Activated naive CD8-positive, alpha-beta T cell treated with anti-CD3 and anti-CD28 coated beads, Interleukin-2, amount 50 U/mL, for 24 hours (primary cell): ENCODE results near the gene RBM27.
A peak's percentile ranks its signal among the peaks of the same experiment; 100 is the strongest.
"Not testable (repeated sequence)": the region's sequence is repeated elsewhere in the genome, so short reads cannot be mapped to it uniquely, and the experiment has no call there.

Experiments
- ATAC-seq: fragments of 150-1000 bp; cut with Tn5 transposase; one replicate; pipeline ENCODE4 v1.10.0; 2021
- DNase-seq: peaks from one replicate; pipeline ENCODE4 v3.0.0; 2021
- H3K27ac Mint-ChIP-seq: one replicate; pipeline ENCODE4 v1.8.0; 2021; ENCODE audit warnings: mild to moderate bottlenecking, mixed read lengths
- H3K27me3 Mint-ChIP-seq: one replicate; pipeline ENCODE4 v1.8.0; 2021; ENCODE audit warnings: mixed read lengths
- H3K36me3 Mint-ChIP-seq: one replicate; pipeline ENCODE4 v1.8.0; 2021; ENCODE audit warnings: low read depth, mixed read lengths
- H3K4me1 Mint-ChIP-seq: one replicate; pipeline ENCODE4 v1.8.0; 2021; ENCODE audit warnings: mixed read lengths
- H3K4me3 Mint-ChIP-seq: one replicate; pipeline ENCODE4 v1.8.0; 2021; ENCODE audit warnings: mild to moderate bottlenecking, moderate library complexity, mixed read lengths
- H3K9me3 Mint-ChIP-seq: one replicate; pipeline ENCODE4 v1.8.0; 2021; ENCODE audit warnings: mixed read lengths

The RBM27 gene

GRCh38 chr5:146193285-146193684 is 10.1 kb upstream of the RBM27 start:
- DNase-seq (no peak), ATAC-seq (no peak)
- no peak overlapping the region for H3K27ac Mint-ChIP-seq
- no peaks in the 10 kb centered on the region for H3K36me3 Mint-ChIP-seq
- H3K4me1 Mint-ChIP-seq: peaks cover 2% of the 10 kb centered on the region
- no peaks in the 10 kb centered on the region for H3K9me3 Mint-ChIP-seq
- H3K27me3 Mint-ChIP-seq: peaks cover 11% of the 10 kb centered on the region
- no peak overlapping the region for H3K4me3 Mint-ChIP-seq

- ATAC-seq, H3K4me3 Mint-ChIP-seq, H3K9me3 Mint-ChIP-seq, H3K36me3 Mint-ChIP-seq, H3K27ac Mint-ChIP-seq, H3K4me1 Mint-ChIP-seq, DNase-seq: not testable (repeated sequence)
- H3K27me3 Mint-ChIP-seq: peaks cover 11% of the 10 kb centered on the region
Observed at GRCh38 chr5:146194997-146195396, 8.4 kb upstream of the RBM27 start.

DNA sequence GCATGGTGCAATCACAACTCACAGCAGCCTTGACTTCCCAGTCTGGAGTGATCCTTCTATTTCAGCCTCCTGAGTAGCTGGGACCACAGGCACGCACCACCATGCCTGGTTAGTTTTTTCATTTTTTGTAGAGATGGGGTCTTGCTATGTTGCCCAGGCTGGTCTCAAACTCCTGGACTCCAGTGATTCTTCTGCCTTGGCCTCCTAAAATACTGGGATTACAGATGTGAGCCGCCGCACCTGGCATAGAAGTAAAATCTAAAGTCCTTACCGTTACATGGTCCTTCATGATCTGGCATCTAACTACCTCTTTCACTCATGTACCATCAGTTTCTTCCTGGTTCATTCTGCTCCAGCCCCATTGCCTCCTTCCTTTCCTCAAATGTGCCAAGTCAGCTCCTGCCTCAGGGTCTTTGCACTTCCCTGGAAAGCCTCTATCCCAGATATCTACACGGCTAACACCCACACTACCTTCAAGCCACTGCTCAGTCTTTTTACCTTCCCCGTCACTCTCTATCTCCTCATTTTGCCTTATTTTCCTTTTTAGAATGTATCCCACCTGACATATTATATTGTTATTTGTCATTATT is 6.9 kb upstream of the RBM27 start:
- ATAC-seq (no peak), DNase-seq (no peak)
- H3K9me3 Mint-ChIP-seq: no peaks in the 10 kb centered on the region
- no peak overlapping the region for H3K4me3 Mint-ChIP-seq
- no peak overlapping the region for H3K27ac Mint-ChIP-seq
- no peaks in the 10 kb centered on the region for H3K4me1 Mint-ChIP-seq
- no peaks in the 10 kb centered on the region for H3K36me3 Mint-ChIP-seq
- peaks cover 7% of the 10 kb centered on the region for H3K27me3 Mint-ChIP-seq

- Mint-ChIP-seq H3K27me3 (peaks cover 7% of the 10 kb centered on the region), H3K4me3 (no peak overlapping the region), H3K9me3 (no peaks in the 10 kb centered on the region), H3K27ac (no peak overlapping the region), H3K36me3 (no peaks in the 10 kb centered on the region), H3K4me1 (peaks cover 7% of the 10 kb centered on the region)
- DNase-seq (no peak), ATAC-seq (no peak)
Observed at GRCh38 chr5:146199176-146199815, 4.1 kb upstream of the RBM27 start.

DNA sequence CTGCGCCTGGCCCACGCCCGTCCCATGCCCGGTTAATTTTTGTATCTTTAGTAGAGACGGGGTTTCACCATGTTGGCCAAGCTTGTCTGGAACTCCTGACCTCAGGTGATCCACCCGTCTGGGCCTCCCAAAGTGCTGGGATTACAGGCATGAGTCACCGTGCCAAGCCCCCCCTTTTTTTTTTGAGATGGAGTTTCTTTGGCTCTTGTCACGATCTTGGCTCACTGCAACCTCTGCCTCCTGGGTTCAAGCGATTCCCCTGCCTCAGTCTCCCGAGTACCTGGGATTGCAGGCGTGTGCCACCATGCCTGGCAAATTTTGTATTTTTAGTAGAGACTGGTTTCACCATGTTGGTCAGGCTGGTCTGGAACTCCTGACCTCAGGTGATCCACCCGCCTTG is 1.6 kb upstream of the RBM27 start:
- H3K27me3 Mint-ChIP-seq, H3K27ac Mint-ChIP-seq, H3K9me3 Mint-ChIP-seq, ATAC-seq, H3K4me3 Mint-ChIP-seq, H3K36me3 Mint-ChIP-seq, DNase-seq: not testable (repeated sequence)
- peaks cover 15% of the 10 kb centered on the region for H3K4me1 Mint-ChIP-seq

DNA sequence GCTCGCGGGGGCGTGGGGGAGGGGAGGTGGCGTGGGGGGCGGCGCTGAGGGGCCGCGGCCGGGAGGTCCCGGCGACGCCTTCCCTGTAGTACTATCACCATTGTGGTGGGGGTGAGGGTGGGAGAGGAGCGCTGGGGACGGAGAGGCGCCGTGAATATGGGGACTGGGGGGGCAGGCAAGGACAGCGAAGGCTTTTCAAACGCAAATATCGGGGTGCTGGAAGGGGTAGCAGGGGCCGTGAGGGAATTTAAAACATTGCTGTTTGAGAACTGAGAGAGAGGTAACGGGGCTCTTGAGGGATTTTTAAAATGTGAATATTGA is 427 bp downstream of the RBM27 start:
- peaks cover 31% of the 10 kb centered on the region for H3K4me1 Mint-ChIP-seq
- peak; percentile 7 for ATAC-seq
- H3K27ac Mint-ChIP-seq: no peak overlapping the region
- H3K27me3 Mint-ChIP-seq: no peaks in the 10 kb centered on the region
- no peaks in the 10 kb centered on the region for H3K9me3 Mint-ChIP-seq
- H3K4me3 Mint-ChIP-seq: no peak overlapping the region
- no peaks in the 10 kb centered on the region for H3K36me3 Mint-ChIP-seq
- DNase-seq: no peak

DNA sequence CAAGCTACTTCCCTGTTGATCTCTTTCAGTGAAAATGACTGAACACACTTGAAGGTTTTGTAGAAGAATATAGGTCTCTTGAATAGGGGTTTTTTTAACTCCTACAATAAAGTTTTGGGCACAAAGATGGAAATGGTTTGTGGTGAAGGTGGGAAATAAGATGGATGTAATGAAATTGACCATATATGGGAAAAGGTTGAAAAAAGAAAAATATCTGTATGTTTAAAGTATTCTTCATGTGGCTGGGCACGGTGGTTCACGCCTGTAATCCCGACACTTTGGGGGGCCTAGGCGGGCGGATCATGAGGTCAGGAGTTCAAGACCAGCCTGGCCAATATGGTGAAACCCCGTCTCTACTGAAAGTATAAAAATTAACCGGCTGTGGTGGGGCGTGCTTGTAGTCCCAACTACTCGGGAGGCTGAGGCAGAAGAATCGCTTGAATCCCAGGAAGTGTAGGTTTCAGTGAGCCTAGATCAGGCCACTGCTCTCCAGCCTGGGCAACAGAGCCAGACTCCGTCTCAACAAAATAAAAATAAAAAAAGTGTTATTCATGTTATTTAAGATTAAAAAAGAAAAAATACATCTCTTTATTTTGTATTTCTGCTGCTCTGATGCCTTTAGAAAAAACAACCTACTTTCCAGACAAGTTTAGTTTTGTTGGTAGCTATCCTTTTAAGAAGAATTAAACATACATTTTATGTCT is 2.2 kb downstream of the RBM27 start:
- peaks cover 42% of the 10 kb centered on the region for H3K4me1 Mint-ChIP-seq
- DNase-seq (no peak), ATAC-seq (no peak)
- no peaks in the 10 kb centered on the region for H3K27me3 Mint-ChIP-seq
- no peaks in the 10 kb centered on the region for H3K9me3 Mint-ChIP-seq
- peaks cover 2% of the 10 kb centered on the region for H3K36me3 Mint-ChIP-seq
- peak overlapping the region; percentile 49 for H3K4me3 Mint-ChIP-seq
- peak overlapping the region; percentile 67 for H3K27ac Mint-ChIP-seq

DNA sequence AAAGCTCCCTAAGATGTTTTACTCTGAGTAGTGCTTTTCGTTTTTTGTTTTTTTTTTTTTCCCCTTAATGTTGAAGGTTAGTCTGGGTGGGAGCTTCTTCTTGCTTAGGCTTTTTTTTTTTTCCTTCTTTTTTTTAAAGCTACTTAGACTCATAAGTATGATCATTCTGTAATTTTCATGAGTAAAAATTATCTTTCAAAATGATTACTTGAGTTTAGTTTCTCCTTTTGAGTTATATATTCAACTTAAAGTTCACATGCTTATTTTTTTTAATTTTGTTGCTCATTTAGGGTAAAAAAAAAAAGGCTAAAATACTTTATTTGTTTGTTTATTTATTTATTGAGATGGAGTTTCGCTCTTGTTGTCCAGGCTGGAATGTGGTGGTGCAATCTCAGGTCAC is 2.9 kb downstream of the RBM27 start:
- Mint-ChIP-seq H3K27me3 (no peaks in the 10 kb centered on the region), H3K4me3 (peak overlapping the region; percentile 49), H3K27ac (peak overlapping the region; percentile 67), H3K4me1 (peaks cover 42% of the 10 kb centered on the region), H3K36me3 (peaks cover 2% of the 10 kb centered on the region), H3K9me3 (no peaks in the 10 kb centered on the region)
- DNase-seq (no peak), ATAC-seq (no peak)

DNA sequence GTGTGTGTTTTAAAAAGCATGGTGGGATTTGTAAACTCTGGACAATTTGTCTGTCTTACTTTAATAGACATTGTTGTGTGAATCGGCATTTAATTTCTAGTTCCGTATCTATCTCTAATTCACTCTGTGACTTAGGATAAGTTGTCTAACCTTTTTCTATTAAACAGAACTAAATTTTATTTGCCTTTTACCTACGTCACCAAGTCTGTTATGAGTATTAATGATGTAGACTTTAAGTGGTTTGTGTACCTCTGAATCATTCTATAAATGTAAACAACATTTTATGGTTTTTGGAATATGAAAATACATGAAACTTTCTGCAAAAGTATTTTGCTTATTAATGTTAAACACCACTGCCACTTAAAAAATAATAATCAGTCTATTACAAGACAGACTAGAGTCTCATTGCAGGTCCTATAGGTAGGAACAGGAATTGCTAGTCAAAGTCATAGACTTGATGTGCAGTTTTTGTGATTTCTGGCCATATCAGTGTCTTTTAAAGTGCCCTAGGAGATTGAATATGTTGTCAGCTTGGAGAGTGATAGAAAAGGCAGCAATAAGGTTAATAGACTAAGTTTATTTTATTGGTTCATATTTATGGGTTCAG is 5.6 kb downstream of the RBM27 start:
- Mint-ChIP-seq H3K27ac (no peak overlapping the region), H3K27me3 (no peaks in the 10 kb centered on the region), H3K4me1 (peaks cover 47% of the 10 kb centered on the region), H3K9me3 (no peaks in the 10 kb centered on the region), H3K36me3 (peaks cover 4% of the 10 kb centered on the region), H3K4me3 (no peak overlapping the region)
- ATAC-seq: no peak
- no peak for DNase-seq

DNA sequence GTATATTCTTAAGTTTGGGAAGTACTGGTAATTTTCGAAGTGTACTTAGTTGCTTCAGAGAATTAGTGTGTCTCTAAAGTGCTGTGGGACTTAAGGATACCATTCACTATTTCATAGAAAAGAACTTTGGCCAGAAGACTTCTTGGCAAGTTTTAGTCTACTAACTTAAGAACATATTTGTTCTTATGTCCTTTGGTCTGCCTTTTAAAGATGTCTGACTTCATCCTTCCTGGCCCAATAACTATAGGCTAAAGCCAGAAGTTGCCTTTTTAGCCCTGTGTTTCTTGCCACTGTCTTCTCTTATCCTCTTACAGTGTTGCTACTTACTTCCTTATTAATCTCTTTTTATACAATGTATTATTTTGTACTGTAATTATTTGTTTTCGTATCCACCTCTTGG is 6.3 kb downstream of the RBM27 start:
- Mint-ChIP-seq H3K27me3 (no peaks in the 10 kb centered on the region), H3K27ac (no peak overlapping the region), H3K9me3 (no peaks in the 10 kb centered on the region), H3K4me3 (no peak overlapping the region), H3K36me3 (peaks cover 4% of the 10 kb centered on the region), H3K4me1 (peaks cover 54% of the 10 kb centered on the region)
- DNase-seq: no peak
- no peak for ATAC-seq

DNA sequence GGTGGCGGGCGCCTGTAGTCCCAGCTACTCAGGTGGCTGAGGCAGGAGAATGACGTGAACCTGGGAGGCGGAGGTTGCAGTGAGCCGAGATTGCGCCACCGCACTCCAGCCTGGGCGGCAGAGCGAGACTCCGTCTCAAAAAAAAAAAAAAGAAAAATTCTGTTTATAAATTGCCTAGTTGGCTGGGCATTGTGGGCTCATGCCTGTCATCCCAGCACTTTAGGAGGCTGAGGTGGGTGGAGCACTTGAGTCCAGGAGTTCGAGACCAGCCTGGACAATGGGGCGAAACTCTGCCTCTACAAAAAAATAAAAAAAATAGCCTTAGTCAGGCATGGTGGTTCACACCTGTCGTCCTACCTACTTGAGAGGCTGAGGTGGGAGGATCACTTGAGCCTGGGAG is 7.4 kb downstream of the RBM27 start:
- H3K27me3 Mint-ChIP-seq, H3K36me3 Mint-ChIP-seq, H3K27ac Mint-ChIP-seq, DNase-seq, H3K4me3 Mint-ChIP-seq, ATAC-seq, H3K9me3 Mint-ChIP-seq: not testable (repeated sequence)
- H3K4me1 Mint-ChIP-seq: peaks cover 60% of the 10 kb centered on the region

DNA sequence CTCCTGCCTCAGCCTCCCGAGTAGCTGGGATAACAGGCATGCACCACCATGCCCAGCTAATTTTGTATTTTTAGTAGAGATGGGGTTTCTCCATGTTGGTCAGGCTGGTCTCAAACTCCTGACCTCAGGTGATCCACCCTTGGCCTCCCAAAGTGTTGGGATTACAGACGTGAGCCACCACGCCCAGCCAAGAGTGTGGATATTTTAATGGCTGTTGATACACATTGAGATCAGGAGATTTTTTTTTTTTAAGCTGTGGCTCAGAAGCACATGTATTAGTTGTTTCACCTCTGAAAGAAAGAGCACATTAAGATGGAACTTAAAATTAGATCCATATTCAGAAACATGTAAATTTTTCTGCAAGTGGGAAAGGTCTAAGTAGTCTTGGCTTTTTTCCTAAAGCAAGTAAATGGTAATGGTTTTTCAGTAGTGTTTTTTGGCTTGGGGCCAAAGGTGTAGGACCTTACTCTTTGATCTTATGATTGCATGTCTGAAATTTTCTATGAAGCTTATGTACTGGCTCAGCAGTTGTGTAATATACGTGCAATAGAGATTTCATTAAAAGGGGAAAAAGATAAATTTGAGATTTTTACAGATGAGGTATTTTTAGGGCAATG is 9.9 kb downstream of the RBM27 start:
- ATAC-seq: no peak
- no peak overlapping the region for H3K4me3 Mint-ChIP-seq
- no peak for DNase-seq
- peaks cover 48% of the 10 kb centered on the region for H3K4me1 Mint-ChIP-seq
- H3K27ac Mint-ChIP-seq: no peak overlapping the region
- peaks cover 6% of the 10 kb centered on the region for H3K36me3 Mint-ChIP-seq
- no peaks in the 10 kb centered on the region for H3K27me3 Mint-ChIP-seq
- no peaks in the 10 kb centered on the region for H3K9me3 Mint-ChIP-seq

DNA sequence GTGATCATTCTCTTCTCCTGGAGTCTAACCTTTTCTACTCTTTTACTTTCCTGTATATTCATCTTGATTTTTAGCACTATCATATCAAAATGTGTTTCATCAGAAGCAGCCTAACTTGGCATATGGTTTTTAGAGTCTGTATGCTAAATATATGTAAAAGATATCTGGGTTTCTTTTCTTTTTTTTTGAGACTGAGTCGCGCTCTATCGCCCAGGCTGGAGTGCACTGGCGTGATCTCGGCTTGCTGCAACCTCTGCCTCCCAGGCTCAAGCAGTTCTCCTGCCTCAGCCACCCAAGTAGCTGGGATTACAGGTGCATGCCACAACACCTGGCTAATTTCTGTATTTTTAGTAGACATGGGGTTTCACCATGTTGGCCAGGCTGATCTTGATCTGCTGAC is 11.5 kb downstream of the RBM27 start:
- Mint-ChIP-seq H3K36me3 (peaks cover 16% of the 10 kb centered on the region), H3K4me1 (peaks cover 45% of the 10 kb centered on the region)
- not testable (repeated sequence) for H3K9me3 Mint-ChIP-seq, H3K4me3 Mint-ChIP-seq, DNase-seq, ATAC-seq, H3K27ac Mint-ChIP-seq, H3K27me3 Mint-ChIP-seq

DNA sequence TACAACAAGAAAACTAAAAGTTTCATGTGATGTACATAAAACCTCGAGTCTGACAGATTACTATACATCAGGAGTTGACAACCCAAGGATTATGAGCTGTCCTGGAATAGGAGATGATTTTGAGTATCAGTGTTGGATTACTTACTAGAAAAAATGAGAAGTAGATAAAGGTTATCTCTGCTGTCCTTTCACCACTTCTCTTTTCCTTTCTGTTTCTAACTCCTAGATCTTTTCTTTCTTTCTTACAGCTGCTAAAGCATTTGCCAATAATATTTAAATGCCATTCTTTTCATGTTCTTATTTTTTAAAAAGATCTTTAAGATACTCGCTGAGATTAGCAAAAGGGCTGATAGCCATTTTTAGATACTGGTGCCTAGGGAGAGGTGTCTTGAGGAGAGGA is 14.8 kb downstream of the RBM27 start:
- DNase-seq (no peak), ATAC-seq (no peak)
- peaks cover 20% of the 10 kb centered on the region for H3K36me3 Mint-ChIP-seq
- H3K27ac Mint-ChIP-seq: no peak overlapping the region
- no peaks in the 10 kb centered on the region for H3K27me3 Mint-ChIP-seq
- H3K4me3 Mint-ChIP-seq: no peak overlapping the region
- no peaks in the 10 kb centered on the region for H3K9me3 Mint-ChIP-seq
- H3K4me1 Mint-ChIP-seq: peaks cover 36% of the 10 kb centered on the region

DNA sequence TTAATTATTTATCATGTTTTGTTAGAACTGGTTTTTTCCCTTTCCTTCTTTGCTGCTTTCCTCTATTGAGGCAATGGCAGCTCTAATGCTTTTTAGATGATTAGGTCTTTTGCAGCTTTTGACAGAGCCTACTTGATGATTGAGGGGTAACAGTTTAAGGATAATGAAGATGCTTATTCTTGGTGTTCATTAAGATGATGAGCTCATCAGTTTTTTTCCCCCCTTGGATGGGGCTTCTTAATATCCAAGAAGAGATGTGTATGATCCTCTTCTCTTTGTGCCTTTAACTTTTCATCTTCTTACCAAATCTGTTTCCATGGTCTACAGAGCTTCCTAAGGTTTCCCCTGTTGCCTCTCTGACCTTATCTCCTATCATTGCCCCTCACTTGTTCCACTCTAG is 15.8 kb downstream of the RBM27 start:
- H3K9me3 Mint-ChIP-seq: no peaks in the 10 kb centered on the region
- peak overlapping the region; percentile 9 for H3K27ac Mint-ChIP-seq
- no peak overlapping the region for H3K4me3 Mint-ChIP-seq
- no peak for ATAC-seq
- no peak for DNase-seq
- peaks cover 27% of the 10 kb centered on the region for H3K4me1 Mint-ChIP-seq
- peaks cover 25% of the 10 kb centered on the region for H3K36me3 Mint-ChIP-seq
- no peaks in the 10 kb centered on the region for H3K27me3 Mint-ChIP-seq
